DMS53 (cell line): ENCODE measurements around the gene GINM1.

Experiments used
- DNase-seq: peaks from one replicate; lab custom pipeline; 2025; lab: John Stamatoyannopoulos, UW

Gene GINM1

GRCh38 chr6:149593408-149593807, 27.2 kb downstream of the GINM1 start:
- no peak for DNase-seq

- no peak for DNase-seq
Observed at GRCh38 chr6:149600508-149600907, 34.3 kb downstream of the GINM1 start.

- DNase-seq = no peak
Observed at GRCh38 chr6:149608381-149608982, 42.3 kb downstream of the GINM1 start.

GRCh38 chr6:149614337-149614736, 48.2 kb downstream of the GINM1 start:
- no peak for DNase-seq

- no peak for DNase-seq
Observed at GRCh38 chr6:149615805-149616204, 49.6 kb downstream of the GINM1 start.

- no peak for DNase-seq
Observed at GRCh38 chr6:149627672-149628071, 61.5 kb downstream of the GINM1 start.

- peak; percentile 13 for DNase-seq
Observed at GRCh38 chr6:149628875-149629510, 62.8 kb downstream of the GINM1 start.

GRCh38 chr6:149634315-149634714, 68.1 kb downstream of the GINM1 start:
- no peak for DNase-seq

- DNase-seq = no peak
Observed at GRCh38 chr6:149636124-149636523, 69.9 kb downstream of the GINM1 start.
